ENCODE data around the gene CALML6.

Gene CALML6

DNA sequence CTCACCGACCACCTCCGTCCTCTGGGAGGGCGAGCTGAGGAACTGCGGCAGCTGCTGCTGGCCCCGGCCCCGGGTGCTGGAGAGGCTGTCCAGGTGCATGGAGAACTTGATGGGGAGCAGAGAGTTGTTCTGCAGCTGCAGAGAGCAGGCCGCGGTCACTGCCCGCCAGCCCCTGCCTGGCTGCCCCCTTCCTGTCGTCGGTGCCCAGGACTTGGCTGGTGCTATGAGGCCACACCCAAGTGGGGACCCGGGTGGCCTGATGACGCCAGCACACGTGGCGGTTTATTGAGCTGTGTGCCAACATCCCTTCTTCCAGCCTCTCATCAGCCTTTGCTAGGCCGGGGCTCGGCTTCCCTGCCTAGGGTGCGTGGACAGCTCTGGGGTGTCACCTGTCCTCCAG, 9.3 kb downstream of the CALML6 start:
- TF ChIP-seq CTCF (IDR thresholded peaks at IDR 0.05; ENCODE audit: low read depth, low read length), result no peak
- no peak for DNase-seq (ENCODE audit: extremely low read depth, low read depth)

- no peak for DNase-seq (ENCODE audit: extremely low read depth, low read depth)
- TF ChIP-seq CTCF (IDR thresholded peaks at IDR 0.05; ENCODE audit: low read depth, low read length), result no peak
Observed at GRCh38 chr1:1924849-1925248, 9.8 kb downstream of the CALML6 start.

DNA sequence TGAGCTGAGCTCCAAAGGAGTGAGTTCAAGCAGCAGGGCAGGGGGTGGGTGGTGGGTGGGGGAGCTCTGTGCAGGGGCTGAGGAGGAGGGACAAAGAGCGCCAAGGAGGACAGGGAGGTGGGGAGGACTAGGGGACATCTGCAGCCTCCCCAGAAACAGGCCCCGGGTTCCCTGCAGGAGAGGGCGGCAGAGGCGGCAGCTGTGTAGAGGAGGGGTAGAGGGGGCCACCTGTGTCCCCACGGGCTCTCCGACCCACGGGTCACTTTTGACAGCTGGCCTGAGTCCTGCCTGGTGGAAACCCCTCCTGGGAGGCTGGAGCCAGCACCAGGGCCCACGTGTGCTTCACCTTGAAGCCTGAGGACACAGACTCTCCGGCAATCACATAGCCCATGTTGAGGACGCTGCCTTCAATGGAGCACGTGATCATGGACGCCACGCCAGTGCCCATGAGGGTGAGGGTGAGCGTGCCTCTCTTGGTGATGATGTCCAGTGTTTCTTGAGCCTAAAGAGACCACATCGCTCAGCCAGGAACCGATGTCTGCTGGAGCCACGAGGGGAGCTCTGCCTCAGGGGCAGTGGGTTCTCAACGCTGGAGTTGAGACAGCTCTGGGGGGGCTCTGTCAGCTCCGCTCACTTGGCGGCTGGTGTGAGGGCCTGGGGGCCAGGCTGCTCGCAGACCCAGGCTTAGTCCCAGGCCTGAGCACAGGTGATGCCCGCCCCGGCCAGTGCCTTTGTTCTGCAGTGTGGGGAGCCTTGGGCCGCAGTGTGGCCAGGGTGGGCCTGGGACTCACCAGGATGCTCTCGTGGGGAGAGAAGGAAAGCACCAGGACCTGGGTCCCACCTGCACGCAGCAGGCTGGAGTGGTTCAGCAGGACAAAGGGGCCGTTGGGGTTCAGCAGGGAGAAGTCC, 10.6 kb downstream of the CALML6 start:
- TF ChIP-seq CTCF (IDR thresholded peaks at IDR 0.05; ENCODE audit: low read depth, low read length), result no peak
- no peak for DNase-seq (ENCODE audit: extremely low read depth, low read depth)

DNA sequence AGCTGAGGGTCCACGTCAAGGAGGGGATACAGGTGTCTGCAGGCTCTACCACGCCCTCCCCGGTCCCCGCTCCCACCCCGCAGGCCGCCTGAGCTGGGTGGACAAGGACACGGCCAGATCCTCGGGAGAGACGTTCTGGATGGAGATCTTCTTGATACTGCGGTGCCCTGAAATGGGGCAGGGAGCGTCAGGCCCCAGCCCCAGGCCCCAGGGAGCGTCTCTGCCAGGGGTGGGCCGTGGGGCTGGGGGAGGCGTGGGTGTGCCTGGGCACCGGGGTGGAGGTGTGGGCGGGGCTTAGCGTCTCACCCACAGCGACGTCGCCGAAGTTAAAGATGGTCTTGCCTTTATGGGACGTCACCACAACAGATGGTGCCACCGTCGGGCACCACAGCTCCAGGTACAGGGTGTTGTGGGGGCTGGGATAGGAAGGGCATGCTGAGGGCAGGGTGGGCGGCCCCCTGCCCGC, 11.3 kb downstream of the CALML6 start:
- no peak for TF ChIP-seq CTCF (IDR thresholded peaks at IDR 0.05; ENCODE audit: low read depth, low read length)
- no peak for DNase-seq (ENCODE audit: extremely low read depth, low read depth)

DNA sequence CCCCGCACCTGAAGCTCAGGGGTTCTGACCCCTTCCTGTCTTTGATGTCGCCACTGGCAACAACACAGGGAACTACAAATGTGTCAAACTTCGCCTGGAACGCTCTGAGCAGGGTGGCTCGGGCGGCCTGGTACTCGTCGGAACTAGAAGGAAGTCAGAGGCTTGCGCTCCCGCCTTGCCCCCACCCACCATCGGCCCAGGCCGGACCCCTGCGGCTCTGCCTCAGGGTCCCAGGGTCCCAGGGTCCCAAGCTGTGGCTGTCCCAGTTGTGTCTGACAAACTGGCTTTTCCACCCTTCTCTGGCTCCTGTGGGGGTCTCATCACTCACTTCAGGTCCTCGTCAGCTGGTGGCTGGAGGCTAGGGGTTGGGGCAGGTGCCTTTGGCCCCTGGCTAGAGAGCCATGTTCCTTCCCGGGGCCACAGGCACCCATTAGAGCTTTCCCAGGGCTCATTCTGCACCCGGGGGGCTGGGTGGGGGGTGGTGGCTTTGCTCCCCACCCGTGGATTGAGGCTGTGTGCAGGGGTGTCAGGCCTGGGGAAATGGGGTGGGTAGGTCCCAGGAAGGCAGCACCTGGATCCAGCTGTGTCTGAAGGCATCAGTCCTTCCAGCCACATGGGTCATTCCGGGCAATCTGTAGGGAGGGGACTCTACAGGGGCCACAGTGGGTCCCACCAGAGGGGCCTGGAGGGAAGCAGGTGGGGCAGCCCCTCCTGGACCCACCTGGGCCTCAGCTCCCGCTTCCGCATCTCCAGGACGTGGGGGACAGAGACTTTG, 12.0 kb downstream of the CALML6 start:
- no peak for DNase-seq (ENCODE audit: extremely low read depth, low read depth)
- no peak for TF ChIP-seq CTCF (IDR thresholded peaks at IDR 0.05; ENCODE audit: low read depth, low read length)

- TF ChIP-seq CTCF (IDR thresholded peaks at IDR 0.05; ENCODE audit: low read depth, low read length), result no peak
- DNase-seq (ENCODE audit: extremely low read depth, low read depth), result no peak
Observed at GRCh38 chr1:1927751-1928150, 12.7 kb downstream of the CALML6 start.
